NCI-H187 (cell line): ENCODE results near the gene CEP57L1.
"Not testable (repeated sequence)": the region's sequence is repeated elsewhere in the genome, so short reads cannot be mapped to it uniquely, and the experiment has no call there.

Source experiments
- DNase-seq, 2 experiments: peaks; one replicate each; lab custom pipeline; 2025; lab: John Stamatoyannopoulos, UW

CEP57L1 gene

GRCh38 chr6:109073344-109074132 lies 21.8 kb upstream of the CEP57L1 start:
- DNase-seq, result peak; percentile 4 to 17

GRCh38 chr6:109074133-109074415 lies 21.2 kb upstream of the CEP57L1 start:
- no peak for DNase-seq

GRCh38 chr6:109075934-109076333 lies 19.4 kb upstream of the CEP57L1 start:
- DNase-seq, result no peak

- no peak for DNase-seq
These were observed 18.9 kb upstream of the CEP57L1 start for GRCh38 chr6:109076377-109076776.

GRCh38 chr6:109079981-109080380 lies 15.3 kb upstream of the CEP57L1 start:
- DNase-seq, result no peak

- DNase-seq, result no peak
These were observed 14.3 kb upstream of the CEP57L1 start for GRCh38 chr6:109081026-109081425.

GRCh38 chr6:109081516-109082187 lies 13.7 kb upstream of the CEP57L1 start:
- no peak for DNase-seq

GRCh38 chr6:109082188-109082577 lies 13.1 kb upstream of the CEP57L1 start:
- no peak for DNase-seq

- DNase-seq, result no peak
These were observed 11.7 kb upstream of the CEP57L1 start for GRCh38 chr6:109083657-109084056.

- not testable (repeated sequence) for DNase-seq
These were observed 11.2 kb upstream of the CEP57L1 start for GRCh38 chr6:109084146-109084545.

GRCh38 chr6:109087661-109088264 lies 7.5 kb upstream of the CEP57L1 start:
- DNase-seq, result no peak

GRCh38 chr6:109088995-109089394 lies 6.3 kb upstream of the CEP57L1 start:
- no peak for DNase-seq

GRCh38 chr6:109091314-109092024 lies 3.8 kb upstream of the CEP57L1 start:
- DNase-seq, result no peak

- DNase-seq, result no peak
These were observed 3.2 kb upstream of the CEP57L1 start for GRCh38 chr6:109092074-109092473.

GRCh38 chr6:109093732-109094415 lies 1.4 kb upstream of the CEP57L1 start:
- peak in 1 of 2 experiments; percentile 34 for DNase-seq

GRCh38 chr6:109094416-109095035 lies 781 bp upstream of the CEP57L1 start, which contains the start of gene SESN1:
Gene SESN1, minus strand, starts transcription at chr6:109094846. Its CDS starts 773 bp downstream, at chr6:109094073.
- peak; percentile 76 to 95 for DNase-seq

- no peak for DNase-seq
These were observed 453 bp downstream of the CEP57L1 start for GRCh38 chr6:109095835-109096084.

- no peak for DNase-seq
These were observed 901 bp downstream of the CEP57L1 start for GRCh38 chr6:109096208-109096607.

- DNase-seq, result no peak
These were observed 2.4 kb downstream of the CEP57L1 start for GRCh38 chr6:109097661-109098060.

GRCh38 chr6:109102762-109103161 lies 7.5 kb downstream of the CEP57L1 start:
- no peak for DNase-seq

GRCh38 chr6:109103942-109104341 lies 8.6 kb downstream of the CEP57L1 start:
- no peak for DNase-seq

- DNase-seq, result no peak
These were observed 9.2 kb downstream of the CEP57L1 start for GRCh38 chr6:109104512-109104911.
